GM23338 (cell line): ENCODE measurements around the gene FAM32A. TPM values are rescaled to one million over a fixed set of nuclear protein-coding genes. Genes with fewer than 3 reads are reported as not detected.

ENCODE experiments used
- ATAC-seq: fragments of 200-7000 bp; cut with Tn5 transposase; 3 replicates; pipeline ENCODE4 v1.9.1; 2020
- DNase-seq: peaks from one replicate; pipeline ENCODE4 v3.0.0-alpha.2; 2015; ENCODE audit warnings: low spot score
- H2AFZ ChIP-seq: fragments of 200-600 bp; sonication (generic); 2 replicates; pipeline ENCODE4 v1.8.0; 2016; ENCODE audit warnings: antibody characterized with exemption, mild to moderate bottlenecking, moderate library complexity
- H3F3A ChIP-seq: fragments of 200-600 bp; sonication (generic); replicated peaks from 2 replicates; pipeline ENCODE4 v1.8.0; 2017; ENCODE audit warnings: antibody characterized with exemption, mixed run types, low read depth
- H3K27ac ChIP-seq: fragments of 200-600 bp; sonication (generic); 2 replicates; pipeline ENCODE4 v1.6.1; 2016; ENCODE audit warnings: low read depth
- H3K27me3 ChIP-seq: fragments of 200-600 bp; sonication (generic); 2 replicates; pipeline ENCODE4 v1.8.0; 2016; ENCODE audit warnings: mild to moderate bottlenecking, mixed run types, moderate library complexity; ENCODE audit not compliant: insufficient read depth
- H3K36me3 ChIP-seq: fragments of 200-600 bp; sonication (generic); 2 replicates; pipeline ENCODE4 v1.8.0; 2016; ENCODE audit warnings: mild to moderate bottlenecking; ENCODE audit not compliant: insufficient read depth
- H3K4me1 ChIP-seq: fragments of 200-600 bp; sonication (generic); 2 replicates; pipeline ENCODE4 v1.8.0; 2016; ENCODE audit warnings: mild to moderate bottlenecking, moderate library complexity; ENCODE audit not compliant: insufficient read depth
- H3K4me2 ChIP-seq: fragments of 200-600 bp; sonication (generic); 2 replicates; pipeline ENCODE4 v1.7.1; 2017; ENCODE audit warnings: mixed run types
- H3K4me3 ChIP-seq: fragments of 200-600 bp; sonication (generic); 2 replicates; pipeline ENCODE4 v1.6.1; 2016; ENCODE audit warnings: mixed run types
- H3K79me2 ChIP-seq: fragments of 200-600 bp; sonication (generic); replicated peaks from 2 replicates; pipeline ENCODE4 v1.8.0; 2017; ENCODE audit warnings: mild to moderate bottlenecking; ENCODE audit not compliant: insufficient read depth
- H3K9me2 ChIP-seq: fragments of 200-600 bp; sonication (generic); 2 replicates; pipeline ENCODE4 v1.8.0; 2017; ENCODE audit not compliant: insufficient read depth
- H4K20me1 ChIP-seq: fragments of 200-600 bp; sonication (generic); replicated peaks from 2 replicates; pipeline ENCODE4 v1.8.0; 2017; ENCODE audit warnings: mild to moderate bottlenecking; ENCODE audit not compliant: insufficient read depth
- H3K27ac Mint-ChIP-seq: 2 replicates; pipeline ENCODE4 v1.8.0; 2020; ENCODE audit warnings: inconsistent platforms, mild to moderate bottlenecking, moderate library complexity, mixed read lengths
- H3K27me3 Mint-ChIP-seq: 3 replicates; pipeline ENCODE4 v1.8.0; 2022; ENCODE audit warnings: low read depth, mild to moderate bottlenecking, moderate library complexity, mixed read lengths, inconsistent platforms; ENCODE audit not compliant: insufficient read depth, poor library complexity
- H3K36me3 Mint-ChIP-seq: 3 replicates; pipeline ENCODE4 v1.8.0; 2021; ENCODE audit warnings: low read depth, mild to moderate bottlenecking, inconsistent platforms, moderate library complexity, mixed read lengths
- H3K4me1 Mint-ChIP-seq: 3 replicates; pipeline ENCODE4 v1.8.0; 2020; ENCODE audit warnings: mild to moderate bottlenecking, inconsistent platforms, mixed read lengths
- H3K4me3 Mint-ChIP-seq: 3 replicates; pipeline ENCODE4 v1.8.0; 2021; ENCODE audit warnings: moderate library complexity, mild to moderate bottlenecking, inconsistent platforms, mixed read lengths
- H3K9me3 Mint-ChIP-seq: 3 replicates; pipeline ENCODE4 v1.8.0; 2020; ENCODE audit warnings: moderate library complexity, mild to moderate bottlenecking, inconsistent platforms, mixed read lengths
- CREB1 ChIP-seq: fragments of 250-450 bp; sonication (Bioruptor Pico); IDR thresholded peaks from 2 replicates; pipeline ENCODE4 v1.5.0; 2020; ENCODE audit warnings: low read depth, mild to moderate bottlenecking, moderate library complexity
- CTCF ChIP-seq, 2 experiments: fragments of 200-600 bp in 1 of 2; sonication (generic) in 1 of 2; conservative IDR thresholded peaks; 2 replicates each; pipeline versions ENCODE4 v1.5.1 to v1.6.1; 2016 to 2017; ENCODE audit warnings: antibody characterized with exemption in 2 of 2, low read depth in 2 of 2, mild to moderate bottlenecking in 2 of 2, moderate library complexity in 1 of 2
- EZH2 ChIP-seq: fragments of 200-600 bp; sonication (generic); IDR thresholded peaks from one replicate; pipeline ENCODE4 v1.8.0; 2017; ENCODE audit warnings: antibody characterized with exemption, mild to moderate bottlenecking, low read depth; ENCODE audit not compliant: unreplicated experiment
- JUNB ChIP-seq: IDR thresholded peaks from one replicate; pipeline ENCODE4 v1.6.1; 2016; ENCODE audit warnings: antibody characterized with exemption; ENCODE audit not compliant: unreplicated experiment
- POLR2AphosphoS5 ChIP-seq: IDR thresholded peaks from 2 replicates; pipeline ENCODE4 v1.6.1; 2016; ENCODE audit warnings: antibody characterized with exemption, low read depth
- ZNF114 ChIP-seq: fragments of 250-450 bp; sonication (Bioruptor Pico); IDR thresholded peaks from 2 replicates; pipeline ENCODE4 v1.5.0; 2020; ENCODE audit warnings: mild to moderate bottlenecking, moderate library complexity
- ZNF331 ChIP-seq: fragments of 250-450 bp; sonication (Bioruptor Pico); IDR thresholded peaks from 2 replicates; pipeline ENCODE4 v1.5.0; 2020; ENCODE audit warnings: low read depth, mild to moderate bottlenecking, moderate library complexity
- ZNF462 ChIP-seq: fragments of 250-450 bp; sonication (Bioruptor Pico); IDR thresholded peaks from 2 replicates; pipeline ENCODE4 v1.5.0; 2020; ENCODE audit warnings: mild to moderate bottlenecking, moderate library complexity
- polyA plus RNA-seq: library from polyadenylated mRNA; unstranded; fragments of >200 nt; fragmentation: Nextera tagmentation; extraction: Ambion mirVana; gene quantifications from 2 replicates; pipeline ENCODE4 v1.2.1, GENCODE V29; 2016
- total RNA-seq: library from RNA; depleted of rRNA; stranded (reverse); fragments of >200 nt; shearing (Covaris generic); gene quantifications from 2 replicates; pipeline ENCODE4 v1.2.3, GENCODE V29; 2014

Gene FAM32A
- total and polyA plus RNA-seq, 2 experiments from 2014 or later = 58.2 to 67.3 TPM

- TF ChIP-seq ZNF331 (no peak), JUNB (no peak), ZNF462 (CRISPR knock-in tag) (no peak), POLR2AphosphoS5 (no peak), ZNF114 (CRISPR knock-in tag) (no peak)
Observed at GRCh38 chr19:16154557-16154956, 30.7 kb upstream of the FAM32A start (continued).

- Histone ChIP-seq H3K4me2 (no peak overlapping the region), H3K4me1 (no peaks in the 10 kb centered on the region), H3K79me2 (no peaks in the 10 kb centered on the region), H3K4me3 (no peak overlapping the region), H2AFZ (no peak overlapping the region), H3K36me3 (no peaks in the 10 kb centered on the region), H4K20me1 (no peaks in the 10 kb centered on the region), H3K27ac (no peak overlapping the region), H3K9me2 (no peaks in the 10 kb centered on the region), H3F3A (no peaks in the 10 kb centered on the region), H3K27me3 (no peaks in the 10 kb centered on the region)
- DNase-seq (no peak), ATAC-seq (no peak)
- no peak overlapping the region for H3K27ac Mint-ChIP-seq
- no peak overlapping the region; the same call in 2 of the 3 replicates for H3K4me3 Mint-ChIP-seq
- peaks cover 11% of the 10 kb centered on the region for H3K27me3 Mint-ChIP-seq
- peaks cover 2% of the 10 kb centered on the region; the same call in 1 of the 3 replicates for H3K9me3 Mint-ChIP-seq
- no peaks in the 10 kb centered on the region; the same call in 2 of the 3 replicates for H3K36me3 Mint-ChIP-seq
- no peaks in the 10 kb centered on the region for H3K4me1 Mint-ChIP-seq
- no peak for TF ChIP-seq POLR2AphosphoS5
- TF ChIP-seq CREB1 (CRISPR knock-in tag) = no peak
- TF ChIP-seq ZNF462 (CRISPR knock-in tag) = no peak
- TF ChIP-seq ZNF331 = no peak
- TF ChIP-seq EZH2 = no peak
- TF ChIP-seq CTCF (conservative IDR thresholded peaks at IDR 0.05; ENCODE audit: low read depth in 2 of 2) = no peak
- no peak for TF ChIP-seq JUNB
Observed at GRCh38 chr19:16155128-16155527, 30.1 kb upstream of the FAM32A start.
